SKM-1 (cell line): ENCODE results near the gene ARHGEF39.
A peak's percentile ranks its signal among the peaks of the same experiment; 100 is the strongest.
"Not testable (repeated sequence)": the region's sequence is repeated elsewhere in the genome, so short reads cannot be mapped to it uniquely, and the experiment has no call there.

Experiments
- DNase-seq: peaks from one replicate; lab custom pipeline; 2025; ENCODE audit not compliant: unreplicated experiment; lab: John Stamatoyannopoulos, UW

Gene ARHGEF39

DNA sequence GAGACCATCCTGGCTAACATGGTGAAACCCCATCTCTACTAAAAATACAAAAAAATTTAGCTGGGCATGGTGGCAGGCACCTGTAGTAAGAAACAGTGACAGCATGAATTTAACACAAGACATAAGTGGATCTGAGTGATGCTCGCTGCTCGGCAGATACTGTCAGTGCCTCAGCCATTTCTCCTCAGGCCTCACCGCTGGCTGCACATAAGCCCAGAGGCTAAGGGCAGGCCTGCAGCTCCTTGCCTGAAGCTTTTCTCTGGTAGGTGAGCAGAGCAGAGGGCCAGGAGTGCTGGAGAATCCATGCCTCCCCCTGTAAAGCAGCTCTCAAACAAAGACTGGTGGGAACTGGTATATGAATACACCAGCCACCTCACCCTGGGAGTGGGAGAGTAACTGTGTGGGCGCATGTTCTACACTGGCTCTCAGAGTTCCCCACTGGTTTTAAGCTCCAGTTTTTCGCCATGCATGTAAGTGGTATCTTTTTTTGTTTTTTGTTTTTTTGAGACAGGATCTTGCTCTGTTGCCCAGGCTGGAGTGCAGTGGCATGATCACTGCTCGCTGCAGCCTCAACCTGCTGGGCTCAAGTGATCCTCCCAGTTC, 36.5 kb downstream of the ARHGEF39 start:
- DNase-seq, result no peak

DNA sequence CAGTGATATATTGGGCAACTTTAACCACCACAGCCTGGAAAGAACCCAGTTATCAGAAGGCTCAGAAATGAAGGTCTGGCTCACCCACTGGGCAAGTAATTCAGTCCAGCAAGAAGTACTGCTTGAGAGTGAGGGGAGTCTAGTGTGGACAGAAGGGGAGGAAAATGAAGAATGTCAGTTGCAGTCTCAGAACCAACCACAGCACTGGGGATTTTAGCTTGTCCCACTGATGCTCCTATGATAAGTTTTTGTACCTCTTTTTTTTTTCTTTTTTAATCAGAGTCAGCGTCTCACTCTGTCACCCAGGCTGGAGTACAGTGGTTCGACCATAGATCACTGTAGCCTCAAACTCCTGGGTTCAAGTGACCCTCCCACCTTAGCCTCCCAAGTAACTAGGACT, 37.4 kb downstream of the ARHGEF39 start:
- DNase-seq, result no peak

DNA sequence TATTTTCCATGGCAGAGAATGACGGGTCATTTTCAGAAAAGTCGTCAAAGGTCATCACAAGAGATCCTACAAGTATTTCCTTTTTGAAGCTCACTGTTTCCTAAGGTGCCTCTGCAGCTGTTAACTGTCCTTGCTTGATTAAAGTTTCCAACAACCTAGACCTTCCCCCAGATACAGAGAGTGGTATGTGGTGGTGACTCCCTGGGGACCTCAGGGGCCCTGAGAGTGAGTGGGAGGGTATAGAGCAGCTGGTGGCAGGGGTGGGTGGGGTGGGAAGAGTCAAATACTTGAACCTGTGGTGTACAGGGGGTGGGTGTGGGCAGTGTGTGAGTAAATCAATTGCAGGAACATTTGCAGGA, 45.2 kb downstream of the ARHGEF39 start:
- no peak for DNase-seq

DNA sequence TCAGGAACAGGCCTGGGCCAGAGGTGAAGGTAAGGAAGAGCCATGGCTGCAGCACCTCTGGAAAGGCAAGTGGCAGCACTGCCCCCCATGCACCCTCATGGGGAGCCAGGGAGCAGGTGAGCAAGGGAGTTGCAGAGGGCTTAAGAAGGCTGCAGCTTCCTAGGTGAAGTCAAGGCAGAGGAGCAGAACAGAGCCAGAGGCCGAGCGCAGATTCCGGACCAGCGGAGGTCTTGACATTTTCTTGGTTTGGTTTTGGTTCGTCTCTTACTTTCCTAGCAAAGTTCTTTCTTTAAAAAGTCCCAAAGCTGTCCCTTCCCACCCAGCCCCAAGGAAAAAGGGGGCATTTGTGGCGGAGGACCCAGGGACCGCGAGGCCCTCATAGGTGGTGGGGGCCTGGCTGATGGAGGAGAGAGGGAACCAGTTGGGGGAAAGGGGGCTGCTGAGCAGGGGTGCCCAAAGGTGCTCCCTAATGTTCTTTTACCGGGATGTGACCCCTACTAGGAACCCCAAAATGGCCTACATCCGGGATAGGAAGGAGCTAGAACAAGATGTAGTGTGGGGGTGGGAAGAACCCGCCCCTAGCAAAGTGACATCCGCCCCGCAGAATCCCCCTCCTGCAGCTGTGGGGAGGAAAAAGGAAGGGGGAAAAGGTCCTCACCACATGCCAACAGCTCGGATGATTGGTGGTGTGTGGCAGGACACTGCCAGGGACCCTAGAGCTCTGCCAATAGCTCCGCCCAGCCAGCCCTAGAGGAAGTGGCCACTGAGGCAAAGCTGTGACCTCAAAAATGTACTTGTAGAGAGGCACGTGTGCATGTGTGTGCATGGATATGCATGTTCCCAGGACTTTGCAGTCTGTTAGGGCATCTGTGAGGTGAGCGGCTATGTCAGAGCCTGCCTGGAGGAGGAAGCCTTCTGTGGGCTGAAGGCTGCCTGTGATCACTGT, 45.9 kb downstream of the ARHGEF39 start:
- DNase-seq, result peak; percentile 41

DNA sequence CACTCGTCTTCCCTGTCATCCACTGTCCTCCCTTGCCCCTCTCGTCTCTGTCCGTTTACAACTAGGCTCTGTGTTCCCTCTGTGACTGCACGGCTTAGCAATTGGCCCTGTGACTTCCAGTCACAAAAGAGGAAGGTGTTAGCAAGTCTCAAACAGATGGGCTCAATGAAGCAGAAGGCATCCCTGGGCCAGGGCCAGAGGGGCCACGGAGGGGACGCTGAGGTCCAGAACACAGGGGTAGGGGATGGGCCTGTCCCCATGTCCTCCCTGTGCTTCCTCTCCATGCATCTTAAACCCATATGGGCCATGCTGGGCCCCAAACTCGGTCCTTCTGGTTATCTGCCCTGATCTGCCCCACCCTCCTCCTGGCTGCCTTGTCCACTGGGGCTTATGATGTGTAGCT, 46.7 kb downstream of the ARHGEF39 start, which contains the start of gene CD72:
Gene CD72 (minus strand): TSS at position 89 of the 403 bp plus-strand sequence. CDS start 110 bp downstream, outside the sequence.
- DNase-seq, result peak; percentile 39

DNA sequence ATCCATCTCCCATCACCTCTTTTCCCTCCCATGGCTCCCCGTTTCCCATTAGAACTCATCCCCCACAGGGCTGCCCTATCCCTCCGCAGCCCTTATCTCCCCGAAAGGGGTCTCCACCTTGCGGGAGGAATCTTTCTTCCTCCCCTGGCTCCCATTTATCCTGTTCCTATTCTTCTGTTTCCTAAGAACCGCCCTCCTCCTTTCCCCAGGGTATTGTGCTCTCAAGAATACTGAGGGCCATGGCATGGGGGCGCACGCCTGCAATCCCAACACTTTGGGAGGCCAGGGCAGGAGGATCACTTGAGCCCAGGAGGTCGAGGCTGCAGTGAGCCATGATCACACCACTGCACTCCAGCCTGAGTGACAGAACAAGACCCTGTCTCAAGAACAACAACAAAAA, 47.4 kb downstream of the ARHGEF39 start:
- no peak for DNase-seq

DNA sequence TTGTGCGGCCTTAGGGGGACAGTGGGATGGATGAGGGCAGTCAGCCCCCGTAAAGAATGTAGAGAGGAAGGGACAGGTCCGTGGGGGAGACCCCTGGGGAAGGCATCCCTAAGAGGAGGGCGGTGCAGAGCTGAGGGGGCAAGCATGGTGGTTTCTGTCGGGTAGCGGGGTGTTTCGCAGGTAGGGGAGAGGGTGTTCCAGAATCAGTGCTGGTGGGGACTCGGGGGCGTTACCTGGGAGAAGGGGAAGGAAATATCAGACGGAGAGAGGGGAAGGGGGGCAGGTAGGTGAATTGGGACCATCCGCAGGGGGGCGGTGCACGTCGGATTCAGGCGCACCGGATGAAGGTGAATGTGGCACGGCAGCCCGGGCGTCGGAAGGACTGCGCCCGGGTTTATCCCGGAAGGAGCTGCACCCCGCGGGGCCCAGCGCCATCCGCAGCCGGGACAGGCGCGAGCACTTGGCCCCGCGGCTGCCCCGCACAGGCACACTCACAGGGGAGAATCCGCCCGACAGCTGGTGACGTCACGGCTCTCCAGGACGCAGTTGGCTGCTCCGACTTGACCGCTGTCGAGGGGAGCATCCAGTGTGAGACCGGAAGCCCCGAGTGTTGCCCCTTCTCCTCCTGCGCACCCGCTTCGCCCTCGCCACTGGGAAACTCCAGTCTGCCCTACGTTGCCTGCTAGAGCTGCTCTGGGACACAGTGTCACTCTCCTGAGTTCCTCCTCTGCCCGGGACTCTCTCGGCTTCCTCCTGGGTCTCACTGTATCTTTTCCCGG, 48.1 kb downstream of the ARHGEF39 start:
- DNase-seq, result no peak

DNA sequence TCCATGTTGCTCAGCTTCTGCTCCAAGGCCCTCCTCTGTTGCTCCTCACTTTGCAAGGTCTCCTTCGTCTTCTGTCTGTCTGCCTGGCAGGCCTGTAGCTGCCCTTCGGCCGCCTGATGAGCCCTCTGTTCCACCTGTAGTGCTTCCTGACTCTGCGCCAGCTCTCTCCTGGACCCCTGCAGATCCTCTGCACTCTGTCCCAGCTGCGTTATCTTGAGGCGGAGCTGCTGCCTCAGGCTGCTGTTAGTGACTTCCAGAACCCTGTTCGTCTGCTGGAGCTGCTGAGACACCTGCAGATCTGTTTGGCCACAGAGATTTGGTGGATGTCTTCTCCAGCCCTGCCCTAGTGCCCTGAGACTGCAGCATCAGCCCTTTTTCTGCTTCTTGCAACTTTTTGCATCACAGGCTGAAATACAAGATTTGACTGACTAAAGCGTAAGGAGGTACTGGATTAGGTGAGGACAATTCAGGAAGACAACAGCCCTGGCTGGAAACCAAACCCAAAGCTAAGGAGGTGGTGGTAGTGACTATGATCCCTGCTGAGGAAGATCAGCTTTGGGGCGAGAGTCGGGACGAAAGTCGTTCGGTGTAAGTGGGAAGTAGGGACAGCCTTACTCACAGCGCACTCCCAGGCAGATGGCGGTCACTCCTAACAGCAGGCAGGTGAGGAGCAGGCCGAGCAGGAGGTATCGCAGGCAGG, 48.9 kb downstream of the ARHGEF39 start:
- no peak for DNase-seq

DNA sequence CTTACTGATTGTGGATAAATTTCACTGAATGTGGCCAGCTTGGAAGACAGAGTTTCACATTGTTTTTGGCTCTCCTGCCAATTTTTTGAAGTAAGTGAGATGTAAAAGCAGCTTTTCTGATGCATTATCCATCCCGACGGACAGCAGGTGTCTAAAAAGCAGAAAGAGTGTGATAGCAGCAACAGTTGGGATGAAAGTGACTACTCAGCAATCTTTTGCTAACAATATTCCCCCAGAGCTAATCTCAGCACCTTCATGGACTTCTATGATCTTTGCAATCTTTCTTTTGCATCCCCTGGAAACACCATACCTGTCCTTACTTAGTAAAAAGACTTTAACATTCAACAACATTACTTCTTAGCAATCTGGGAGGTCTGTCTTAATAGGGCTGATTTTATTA, 52.2 kb downstream of the ARHGEF39 start:
- no peak for DNase-seq

DNA sequence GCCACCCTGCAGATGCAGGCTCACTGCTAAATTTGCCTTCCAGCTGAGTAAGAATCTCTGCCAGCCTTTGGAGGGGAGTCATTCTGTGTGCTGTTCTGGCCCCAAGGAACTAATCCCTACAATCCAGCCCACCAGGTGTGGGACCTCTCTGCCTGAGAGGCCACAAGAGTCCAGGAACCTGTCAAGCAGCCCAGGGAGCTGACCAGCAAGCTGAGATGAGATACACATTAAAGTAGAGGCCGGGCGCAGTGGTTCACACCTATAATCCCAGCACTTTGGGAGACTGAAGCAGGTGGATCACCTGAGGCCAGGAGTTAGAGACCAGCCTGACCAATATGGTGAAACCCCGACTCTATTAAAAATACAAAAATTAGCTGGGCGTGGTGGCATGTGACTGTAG, 52.9 kb downstream of the ARHGEF39 start:
- DNase-seq, result not testable (repeated sequence)

DNA sequence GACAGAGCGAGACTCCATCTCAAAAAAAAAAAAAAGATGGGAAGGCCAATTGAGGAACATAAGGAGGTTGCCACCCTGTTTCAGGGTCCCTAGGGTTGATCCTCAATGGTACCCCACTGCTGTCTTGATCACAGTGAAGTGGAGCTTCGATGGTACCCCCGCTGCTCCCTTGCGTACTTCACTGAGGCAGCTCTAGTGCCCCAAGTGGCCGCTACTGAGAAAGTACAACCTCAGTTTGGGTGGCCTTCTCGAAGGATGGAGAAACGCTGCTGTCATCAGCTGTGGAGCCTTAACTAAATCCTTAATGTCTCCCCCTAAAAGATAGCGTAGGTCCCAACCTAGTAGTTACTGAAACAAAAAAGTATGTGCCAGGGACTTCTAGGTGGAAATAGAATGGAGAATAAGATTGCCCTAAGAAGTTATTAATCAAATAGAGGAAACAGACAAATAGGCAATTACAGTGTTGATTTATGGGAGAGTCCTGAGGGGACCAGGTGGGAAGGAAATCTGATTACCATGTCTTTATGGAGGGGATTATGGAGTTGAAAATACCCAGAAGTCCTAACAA, 53.7 kb downstream of the ARHGEF39 start:
- DNase-seq, result peak; percentile 33

DNA sequence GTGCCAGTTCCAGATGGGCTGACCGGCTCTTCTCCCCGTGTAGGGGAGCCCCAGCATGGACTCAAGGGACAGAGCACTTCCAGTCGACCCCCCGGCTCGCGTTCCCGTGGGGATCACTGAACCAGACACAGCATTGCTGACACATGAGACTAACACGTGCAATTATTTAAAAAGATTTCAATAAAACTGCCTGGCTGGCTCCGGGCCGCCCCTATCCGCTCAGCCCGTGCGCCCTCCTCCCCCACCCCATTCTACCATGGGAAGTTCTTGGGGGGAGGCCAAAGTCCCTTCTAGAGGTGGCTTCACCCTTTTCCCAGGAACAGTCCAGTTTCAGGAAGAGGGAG, 55.2 kb downstream of the ARHGEF39 start:
- no peak for DNase-seq
